PC-9 (cell line): ENCODE data around the gene MYH14. TPM values are rescaled to one million over a fixed set of nuclear protein-coding genes. Genes with fewer than 3 reads are reported as not detected.

Source experiments
- BruUV-seq: library from RNA; stranded (reverse); fragments of 400-500 nt; replicated peaks from 2 replicates; lab custom pipeline; 2021; lab: Mats Ljungman, UMichigan
- CTCF ChIA-PET: fragments of 300-600 bp; sonication (Branson Sonifier 250); formaldehyde crosslinking; loops from one replicate; lab custom pipeline; 2022; ENCODE audit warnings: antibody characterized with exemption; lab: Charles Lee
- POLR2A ChIA-PET: fragments of 300-600 bp; sonication (Branson Sonifier 250); formaldehyde crosslinking; loops from one replicate; lab custom pipeline; 2022; ENCODE audit warnings: antibody characterized with exemption; ENCODE audit not compliant: unreplicated experiment; lab: Charles Lee
- DNase-seq, 2 experiments: peaks; one replicate each; pipeline versions ENCODE4 v3.0.0 to v3.0.0-alpha.2; 2015 to 2022; ENCODE audit warnings: mixed read lengths in 1 of 2
- H2AFZ ChIP-seq: fragments of 200-600 bp; sonication (generic); 2 replicates; pipeline ENCODE4 v1.8.1; 2017; ENCODE audit warnings: antibody characterized with exemption
- H3F3A ChIP-seq: fragments of 200-600 bp; sonication (generic); 2 replicates; pipeline ENCODE4 v1.8.1; 2017; ENCODE audit warnings: antibody characterized with exemption, mild to moderate bottlenecking, low read depth; ENCODE audit not compliant: insufficient read depth
- H3K27ac ChIP-seq: fragments of 200-600 bp; sonication (generic); 2 replicates; pipeline ENCODE4 v1.6.1; 2016; ENCODE audit warnings: mixed run types
- H3K27me3 ChIP-seq: fragments of 200-600 bp; sonication (generic); 2 replicates; pipeline ENCODE4 v1.6.1; 2016; ENCODE audit warnings: low read depth, mixed run types; ENCODE audit not compliant: insufficient read depth
- H3K36me3 ChIP-seq: fragments of 200-600 bp; sonication (generic); 2 replicates; pipeline ENCODE4 v1.6.1; 2016; ENCODE audit warnings: low read depth, mixed run types
- H3K4me1 ChIP-seq: fragments of 200-600 bp; sonication (generic); replicated peaks from 2 replicates; pipeline ENCODE4 v1.6.1; 2016; ENCODE audit warnings: mixed run types; ENCODE audit not compliant: insufficient read depth
- H3K4me2 ChIP-seq: fragments of 200-600 bp; sonication (generic); 2 replicates; pipeline ENCODE4 v1.6.1; 2017; ENCODE audit warnings: mixed run types
- H3K4me3 ChIP-seq: fragments of 200-600 bp; sonication (generic); 2 replicates; pipeline ENCODE4 v1.6.1; 2016; ENCODE audit warnings: mixed run types
- H3K79me2 ChIP-seq: fragments of 200-600 bp; sonication (generic); 2 replicates; pipeline ENCODE4 v1.6.1; 2017; ENCODE audit warnings: low read depth, mixed run types
- H3K9me2 ChIP-seq: fragments of 200-600 bp; sonication (generic); 2 replicates; pipeline ENCODE4 v1.8.1; 2017; ENCODE audit warnings: mild to moderate bottlenecking; ENCODE audit not compliant: insufficient read depth
- H3K9me3 ChIP-seq: fragments of 200-600 bp; sonication (generic); 2 replicates; pipeline ENCODE4 v1.8.1; 2016; ENCODE audit warnings: low read depth; ENCODE audit not compliant: insufficient read depth
- H4K20me1 ChIP-seq: fragments of 200-600 bp; sonication (generic); 2 replicates; pipeline ENCODE4 v1.8.1; 2017; ENCODE audit not compliant: insufficient read depth
- CTCF ChIP-seq: fragments of 200-600 bp; sonication (generic); conservative IDR thresholded peaks from 2 replicates; pipeline ENCODE4 v1.6.1; 2017; ENCODE audit warnings: mixed run types, antibody characterized with exemption, mild to moderate bottlenecking, moderate library complexity
- EZH2 ChIP-seq: fragments of 200-600 bp; sonication (generic); IDR thresholded peaks from 2 replicates; pipeline ENCODE4 v1.8.0; 2017; ENCODE audit warnings: antibody characterized with exemption, low read depth
- intact Hi-C: fragments of 100-400 bp; cut with micrococcal nuclease; formaldehyde crosslinking; loops from one replicate; pipeline ENCODE4 v1.10.0; 2022; ENCODE audit not compliant: unreplicated experiment
- total RNA-seq: library from RNA; stranded (reverse); gene quantifications from 2 replicates; pipeline ENCODE4 v1.2.3, GENCODE V29; 2021

MYH14 gene
- total RNA-seq, 1 experiment from 2014 or later: 115 TPM

- no peak overlapping the region for H3K4me3 ChIP-seq
- no peaks in the 10 kb centered on the region for H3K36me3 ChIP-seq
- no peak overlapping the region for H2AFZ ChIP-seq
- intact Hi-C loops: loop anchor here (2.0 kb wide), 2 partner anchors 426 to 566 kb away; no protein-coding TSS in a partner anchor
- BruUV-seq: no TSS peak
- H3K27me3 ChIP-seq: peaks cover 14% of the 10 kb centered on the region
- H3K4me2 ChIP-seq: 0 out of 2 replicates have a peak overlapping the region, but pooled peaks have one; percentile 70
- no peaks in the 10 kb centered on the region for H3K4me1 ChIP-seq
- POLR2A ChIA-PET: no interaction called here
- H4K20me1 ChIP-seq: no peaks in the 10 kb centered on the region
- H3K9me2 ChIP-seq: no peaks in the 10 kb centered on the region
- H3F3A ChIP-seq: peaks cover 4% of the 10 kb centered on the region; the same call in 1 of the 2 replicates
- no peak for TF ChIP-seq EZH2
- no peak for TF ChIP-seq CTCF
- no peak overlapping the region for H3K27ac ChIP-seq
- H3K9me3 ChIP-seq: no peaks in the 10 kb centered on the region
- CTCF ChIA-PET: interaction anchor here (0.7 kb wide), 1 partner anchor 185 kb away, joined by 4 read pairs; no protein-coding TSS in a partner anchor
- H3K79me2 ChIP-seq: no peaks in the 10 kb centered on the region
- DNase-seq: no peak
Measured at GRCh38 chr19:50356691-50357177, 153.3 kb downstream of the MYH14 start.

GRCh38 chr19:50357178-50358100, 154.0 kb downstream of the MYH14 start:
- BruUV-seq: no TSS peak
- Histone ChIP-seq H3K4me2 (peak overlapping the region; percentile 70), H3K9me2 (no peaks in the 10 kb centered on the region), H2AFZ (peak overlapping the region; percentile 71; the same call in 1 of the 2 replicates), H3F3A (peaks cover 4% of the 10 kb centered on the region; the same call in 1 of the 2 replicates), H3K36me3 (no peaks in the 10 kb centered on the region), H3K9me3 (no peaks in the 10 kb centered on the region), H4K20me1 (no peaks in the 10 kb centered on the region), H3K27me3 (peaks cover 7% of the 10 kb centered on the region), H3K27ac (no peak overlapping the region), H3K4me1 (no peaks in the 10 kb centered on the region), H3K79me2 (no peaks in the 10 kb centered on the region), H3K4me3 (no peak overlapping the region)
- peak; percentile 45 to 64 for DNase-seq
- POLR2A ChIA-PET: no interaction called here
- CTCF ChIA-PET: interaction anchor here (0.7 kb wide), 1 partner anchor 185 kb away, joined by 4 read pairs; no protein-coding TSS in a partner anchor
- intact Hi-C loops: loop anchor here (2.0 kb wide), 2 partner anchors 425 to 565 kb away; no protein-coding TSS in a partner anchor
- TF ChIP-seq EZH2 (no peak), CTCF (peak; percentile 94)

GRCh38 chr19:50358483-50359327, 155.3 kb downstream of the MYH14 start:
- no peaks in the 10 kb centered on the region for H3K9me2 ChIP-seq
- TF ChIP-seq EZH2 (no peak), CTCF (no peak)
- no TSS peak for BruUV-seq
- no peaks in the 10 kb centered on the region for H3K4me1 ChIP-seq
- H3K79me2 ChIP-seq: no peaks in the 10 kb centered on the region
- no peak overlapping the region for H2AFZ ChIP-seq
- H3K4me2 ChIP-seq: no peak overlapping the region
- intact Hi-C loops: no loop called here
- peaks cover 4% of the 10 kb centered on the region; the same call in 1 of the 2 replicates for H3F3A ChIP-seq
- ChIA-PET POLR2A (no interaction called here), CTCF (no interaction called here)
- H3K27ac ChIP-seq: no peak overlapping the region
- H3K27me3 ChIP-seq: peaks cover 3% of the 10 kb centered on the region; the same call in 1 of the 2 replicates
- H4K20me1 ChIP-seq: no peaks in the 10 kb centered on the region
- no peaks in the 10 kb centered on the region for H3K36me3 ChIP-seq
- H3K9me3 ChIP-seq: no peaks in the 10 kb centered on the region
- DNase-seq: no peak
- H3K4me3 ChIP-seq: no peak overlapping the region
